ENCODE data around the gene CACHD1. TPM values are rescaled to one million over a fixed set of nuclear protein-coding genes. Genes with fewer than 3 reads are reported as not detected.
A peak's percentile ranks its signal among the peaks of the same experiment; 100 is the strongest.

CACHD1 gene
- total and polyA plus RNA-seq, 8 donors: 1.4 to 22.8 (median 4.8) TPM

- WGBS, 5 donors: 45 to 68% (median 65%) methylated on average over 4 of the region's 4 CpGs
- intact Hi-C loops (cut with DNase I; ENCODE audit: low total_unique reads): no loop called here
- H3K27ac ChIP-seq: no peak overlapping the region
- H3K9me3 ChIP-seq: peaks cover 0 to 1% (median 0%) of the 10 kb centered on the region in 4 donors
- H3K36me3 ChIP-seq: no peaks in the 10 kb centered on the region
- H3K4me3 ChIP-seq: no peak overlapping the region
- no peaks in the 10 kb centered on the region for H3K27me3 ChIP-seq
- DNase-seq: no peak
- peaks cover 0 to 21% (median 10%) of the 10 kb centered on the region in 4 donors for H3K4me1 ChIP-seq
- TF ChIP-seq EP300 (IDR thresholded peaks at IDR 0.05) (no peak), POLR2A (IDR thresholded peaks at IDR 0.05) (no peak), CTCF (IDR thresholded peaks at IDR 0.05) (no peak), POLR2AphosphoS5 (IDR thresholded peaks at IDR 0.05) (no peak)
Measured at GRCh38 chr1:64568171-64568450, 98.2 kb downstream of the CACHD1 start.

- peak in 1 of 2 donors; percentile 57 for DNase-seq
Measured at GRCh38 chr1:64569411-64569810, 99.5 kb downstream of the CACHD1 start.

GRCh38 chr1:64570267-64570855 is 100.4 kb downstream of the CACHD1 start:
- Histone ChIP-seq H3K27me3 (no peaks in the 10 kb centered on the region), H3K4me1 (peaks cover 0 to 20% (median 5%) of the 10 kb centered on the region in 4 donors), H3K9me3 (no peaks in the 10 kb centered on the region), H3K4me3 (no peak overlapping the region), H3K27ac (no peak overlapping the region), H3K36me3 (no peaks in the 10 kb centered on the region)
- no peak for TF ChIP-seq EP300 (IDR thresholded peaks at IDR 0.05)
- TF ChIP-seq POLR2AphosphoS5 (IDR thresholded peaks at IDR 0.05): no peak
- no peak for TF ChIP-seq POLR2A (IDR thresholded peaks at IDR 0.05)
- no peak for TF ChIP-seq CTCF (IDR thresholded peaks at IDR 0.05)
- WGBS, 5 donors: 90 to 98% (median 94%) methylated on average over 6 of the region's 6 CpGs
- no peak for DNase-seq
- intact Hi-C loops (cut with DNase I; ENCODE audit: low total_unique reads): no loop called here

More at GRCh38 chr1:64569411-64569810, 99.5 kb downstream of the CACHD1 start:
- Histone ChIP-seq H3K9me3 (no peaks in the 10 kb centered on the region), H3K27ac (no peak overlapping the region), H3K27me3 (no peaks in the 10 kb centered on the region), H3K4me3 (no peak overlapping the region), H3K36me3 (no peaks in the 10 kb centered on the region), H3K4me1 (peaks cover 0 to 20% (median 6%) of the 10 kb centered on the region in 4 donors)
- TF ChIP-seq POLR2AphosphoS5 (IDR thresholded peaks at IDR 0.05): no peak
- TF ChIP-seq POLR2A (IDR thresholded peaks at IDR 0.05): no peak
- no peak for TF ChIP-seq CTCF (IDR thresholded peaks at IDR 0.05)
- TF ChIP-seq EP300 (IDR thresholded peaks at IDR 0.05): no peak
- 47 to 82% (median 69%) methylated on average over 4 of the region's 4 CpGs for WGBS, 5 donors
- intact Hi-C loops (cut with DNase I; ENCODE audit: low total_unique reads): no loop called here

- H3K4me1 ChIP-seq: peaks cover 0 to 15% (median 5%) of the 10 kb centered on the region in 4 donors
- intact Hi-C loops (cut with DNase I; ENCODE audit: low total_unique reads): no loop called here
- WGBS, 5 donors: 68 to 74% (median 70%) methylated on average over 5 of the region's 5 CpGs
- H3K27ac ChIP-seq: no peak overlapping the region
- H3K36me3 ChIP-seq: no peaks in the 10 kb centered on the region
- H3K9me3 ChIP-seq: no peaks in the 10 kb centered on the region
- no peak for DNase-seq
- H3K4me3 ChIP-seq: no peak overlapping the region
- H3K27me3 ChIP-seq: no peaks in the 10 kb centered on the region
- TF ChIP-seq POLR2AphosphoS5 (IDR thresholded peaks at IDR 0.05) (no peak), EP300 (IDR thresholded peaks at IDR 0.05) (no peak), POLR2A (IDR thresholded peaks at IDR 0.05) (no peak), CTCF (IDR thresholded peaks at IDR 0.05) (no peak)
Measured at GRCh38 chr1:64572222-64572900, 102.4 kb downstream of the CACHD1 start.
